Right lobe of liver (tissue), 6 donors: ENCODE results near the gene CX3CR1. TPM values are rescaled to one million over a fixed set of nuclear protein-coding genes. Genes with fewer than 3 reads are reported as not detected.

ENCODE experiments used
- ATAC-seq, 4 donors: fragments of 200-7000 bp; cut with Tn5 transposase; one replicate each; pipeline ENCODE4 v1.9.1; 2020; ENCODE audit warnings: mild to moderate bottlenecking in 4 of 4, moderate library complexity in 4 of 4
- DNase-seq, 3 donors: peaks; one replicate each; pipeline ENCODE4 v3.0.0-alpha.2; 2020
- H3K27ac ChIP-seq, 3 donors: fragments of 200-600 bp; one replicate each; pipeline ENCODE4 v1.8.0; 2022
- H3K27me3 ChIP-seq, 2 donors: fragments of 200-600 bp; one replicate each; pipeline ENCODE4 v1.8.0; 2022
- H3K36me3 ChIP-seq, 4 donors: fragments of 200-600 bp; sonication (generic) in 1 of 4; one replicate each; pipeline versions ENCODE4 v1.5.1 to v1.8.0; 2017 to 2022; ENCODE audit warnings: control low read depth in 1 of 4
- H3K4me1 ChIP-seq, 4 donors: fragments of 200-600 bp; sonication (generic) in 1 of 4; one replicate each; pipeline versions ENCODE4 v1.5.1 to v1.8.0; 2017 to 2022; ENCODE audit warnings: control low read depth in 1 of 4
- H3K4me3 ChIP-seq, 3 donors: fragments of 200-600 bp; one replicate each; pipeline ENCODE4 v1.8.0; 2022
- H3K9me3 ChIP-seq, 4 donors: fragments of 200-600 bp; sonication (generic) in 1 of 4; one replicate each; pipeline versions ENCODE4 v1.5.1 to v1.8.0; 2017 to 2022; ENCODE audit warnings: control low read depth in 1 of 4
- POLR2A ChIP-seq: fragments of 450-650 bp; IDR thresholded peaks from one replicate; pipeline ENCODE4 v1.6.1; 2017; ENCODE audit warnings: antibody characterized with exemption, mild to moderate bottlenecking
- WGBS: methylation state at CpG from one replicate; pipeline ENCODE4 v1.1.6; 2018; ENCODE audit warnings: low coverage, low lambda C conversion rate; ENCODE audit not compliant: insufficient coverage; ENCODE audit errors: missing lambda C conversion rate; 5-methylcytosine and 5-hydroxymethylcytosine counted together
- intact Hi-C, 2 donors: fragments of 100-400 bp; cut with DNase I; formaldehyde crosslinking; loops; one replicate each; pipeline versions ENCODE4 v1.11.2 to v1.14.1; 2022
- total RNA-seq, 6 experiments: library from RNA; depleted of rRNA in 2 of 6; stranded (reverse); fragments of >200 nt in 2 of 6; fragmentation: NEBNext Ultra II Directional in 3 of 6; extraction: Animal tissue kit (Norgen Biotek cat#: 25700) in 3 of 6; gene quantifications; one replicate each; pipeline versions ENCODE4 v1.1.0 to v1.2.4, GENCODE V29; 2016 to 2023
- TF ChIP-seq, protein P1 (sequence below), 4 donors: fragments of 200-600 bp in 3 of 4; fragments of 450-650 bp in 1 of 4; IDR thresholded peaks; one replicate each; pipeline versions ENCODE4 v1.5.1 to v1.8.0; 2016 to 2022; ENCODE audit warnings: antibody characterized with exemption in 4 of 4, mild to moderate bottlenecking in 2 of 4
- donor health status: DM: no; HTN: yes; CAD: no.
- donor health status: DM: no; HTN: no; CAD: no.
- donor health status: DM: no; HTN: no; CAD: no.
- donor health status: DM: no; HTN: yes; CAD: no.
- donor health status: DM: no; HTN: yes; CAD: no.

CX3CR1 gene
- total RNA-seq, 6 experiments from 2014 or later = 0.25 to 1.8 (median 0.72) TPM; not detected in 1

DNA sequence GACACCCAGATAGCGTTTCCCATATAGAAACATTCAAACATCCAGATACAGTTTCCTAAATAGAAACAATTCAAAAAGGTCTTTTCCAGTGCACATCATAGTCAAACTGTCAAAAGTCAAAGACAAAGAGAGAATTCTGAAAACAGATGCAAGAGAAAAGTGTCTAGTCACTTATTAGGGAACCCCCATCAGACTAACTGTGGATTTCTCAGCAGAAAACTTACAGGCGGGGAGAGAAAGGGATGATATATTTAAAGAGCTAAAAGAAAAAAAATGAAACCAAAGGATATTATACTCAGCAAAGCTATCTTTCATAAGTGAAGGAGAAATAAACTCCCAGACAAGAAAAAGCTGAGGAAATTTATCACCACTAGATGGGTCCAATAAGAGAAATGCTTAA, 22.3 kb upstream of the CX3CR1 start:
- DNase-seq = no peak
- H3K27ac ChIP-seq = no peak overlapping the region
- intact Hi-C loops = no loop called here
- no peak for ATAC-seq
- H3K4me3 ChIP-seq = no peak overlapping the region
- H3K4me1 ChIP-seq = no peaks in the 10 kb centered on the region
- H3K36me3 ChIP-seq = no peaks in the 10 kb centered on the region
- H3K27me3 ChIP-seq = no peaks in the 10 kb centered on the region
- TF ChIP-seq POLR2A = no peak
- TF ChIP-seq, protein P1, sequence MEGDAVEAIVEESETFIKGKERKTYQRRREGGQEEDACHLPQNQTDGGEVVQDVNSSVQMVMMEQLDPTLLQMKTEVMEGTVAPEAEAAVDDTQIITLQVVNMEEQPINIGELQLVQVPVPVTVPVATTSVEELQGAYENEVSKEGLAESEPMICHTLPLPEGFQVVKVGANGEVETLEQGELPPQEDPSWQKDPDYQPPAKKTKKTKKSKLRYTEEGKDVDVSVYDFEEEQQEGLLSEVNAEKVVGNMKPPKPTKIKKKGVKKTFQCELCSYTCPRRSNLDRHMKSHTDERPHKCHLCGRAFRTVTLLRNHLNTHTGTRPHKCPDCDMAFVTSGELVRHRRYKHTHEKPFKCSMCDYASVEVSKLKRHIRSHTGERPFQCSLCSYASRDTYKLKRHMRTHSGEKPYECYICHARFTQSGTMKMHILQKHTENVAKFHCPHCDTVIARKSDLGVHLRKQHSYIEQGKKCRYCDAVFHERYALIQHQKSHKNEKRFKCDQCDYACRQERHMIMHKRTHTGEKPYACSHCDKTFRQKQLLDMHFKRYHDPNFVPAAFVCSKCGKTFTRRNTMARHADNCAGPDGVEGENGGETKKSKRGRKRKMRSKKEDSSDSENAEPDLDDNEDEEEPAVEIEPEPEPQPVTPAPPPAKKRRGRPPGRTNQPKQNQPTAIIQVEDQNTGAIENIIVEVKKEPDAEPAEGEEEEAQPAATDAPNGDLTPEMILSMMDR (IDR thresholded peaks at IDR 0.05) = no peak
- no peaks in the 10 kb centered on the region for H3K9me3 ChIP-seq
- 89% methylated on average over 2 of the region's 2 CpGs for WGBS

GRCh38 chr3:39299279-39299678, 19.4 kb upstream of the CX3CR1 start:
- H3K27ac ChIP-seq = no peak overlapping the region
- H3K9me3 ChIP-seq = no peaks in the 10 kb centered on the region
- no peaks in the 10 kb centered on the region for H3K27me3 ChIP-seq
- DNase-seq = no peak
- H3K4me1 ChIP-seq = peaks cover 0 to 5% (median 0%) of the 10 kb centered on the region in 4 donors
- no peak for ATAC-seq
- H3K36me3 ChIP-seq = no peaks in the 10 kb centered on the region
- intact Hi-C loops = no loop called here
- H3K4me3 ChIP-seq = no peak overlapping the region
- TF ChIP-seq POLR2A = no peak
- TF ChIP-seq, protein P1 (IDR thresholded peaks at IDR 0.05) = no peak

- intact Hi-C loops = no loop called here
- Histone ChIP-seq H3K9me3 (no peaks in the 10 kb centered on the region), H3K4me3 (no peak overlapping the region), H3K27ac (no peak overlapping the region), H3K36me3 (no peaks in the 10 kb centered on the region), H3K4me1 (peaks cover 0 to 29% (median 7%) of the 10 kb centered on the region in 4 donors), H3K27me3 (no peaks in the 10 kb centered on the region)
- TF ChIP-seq, protein P1 (IDR thresholded peaks at IDR 0.05) = no peak
- TF ChIP-seq POLR2A = no peak
- 84% methylated on average over 4 of the region's 4 CpGs for WGBS
- DNase-seq (no peak), ATAC-seq (no peak)
Observed at GRCh38 chr3:39296197-39297077, 16.6 kb upstream of the CX3CR1 start.

DNA sequence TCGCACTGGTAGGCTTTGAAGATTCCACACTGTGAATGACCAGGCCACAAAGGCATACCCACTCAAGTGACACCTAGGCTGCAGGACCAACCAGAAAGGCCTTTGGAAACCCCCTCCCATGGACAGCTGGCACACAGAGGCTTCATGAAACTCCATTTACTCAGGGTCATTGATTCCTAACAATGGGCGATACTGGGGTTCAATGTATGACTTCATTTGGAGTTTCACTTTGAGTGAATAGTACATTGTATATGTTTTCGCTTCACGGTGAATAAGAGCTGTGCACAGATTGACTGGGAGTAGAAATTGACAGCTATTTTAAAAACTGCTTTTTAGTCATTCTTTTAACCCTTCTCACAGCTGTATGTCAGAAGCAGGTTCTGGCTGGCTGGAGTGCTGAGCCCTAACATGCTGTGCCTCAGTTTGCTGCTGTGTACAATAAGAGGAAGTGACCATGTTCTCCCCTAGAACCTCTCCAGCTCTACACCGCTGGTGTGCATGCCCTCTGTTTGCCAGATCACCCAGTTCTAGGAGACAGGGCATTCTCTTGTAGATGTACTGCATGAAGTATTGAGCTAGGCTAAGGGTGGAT, 15.4 kb upstream of the CX3CR1 start:
- H3K4me3 ChIP-seq = no peak overlapping the region
- DNase-seq (no peak), ATAC-seq (no peak)
- H3K27me3 ChIP-seq = no peaks in the 10 kb centered on the region
- no peaks in the 10 kb centered on the region for H3K9me3 ChIP-seq
- WGBS = 82% methylated on average over 4 of the region's 5 CpGs
- H3K27ac ChIP-seq = no peak overlapping the region
- intact Hi-C loops = no loop called here
- no peaks in the 10 kb centered on the region for H3K36me3 ChIP-seq
- TF ChIP-seq POLR2A = no peak
- TF ChIP-seq, protein P1 (IDR thresholded peaks at IDR 0.05) = no peak
- H3K4me1 ChIP-seq = peaks cover 0 to 41% (median 9%) of the 10 kb centered on the region in 4 donors
